CD4-positive, alpha-beta T cell treated with Interleukin-17A for 1 hour (primary cell): ENCODE results near the gene COL1A1.

Experiments used
- DNase-seq: peaks from one replicate; pipeline ENCODE4 v3.0.0-alpha.2; 2020

The COL1A1 gene

GRCh38 chr17:50151937-50152547 lies 49.4 kb downstream of the COL1A1 start:
- peak; percentile 63 for DNase-seq

- DNase-seq, result peak; percentile 91
Measured at GRCh38 chr17:50151041-50151936, 50.1 kb downstream of the COL1A1 start.

GRCh38 chr17:50150354-50151040 lies 50.9 kb downstream of the COL1A1 start, which contains the start of gene PPP1R9B:
PPP1R9B (minus strand) TSS chr17:50150677; CDS start chr17:50150513, 164 bp downstream.
- no peak for DNase-seq

GRCh38 chr17:50149417-50150353 lies 51.7 kb downstream of the COL1A1 start:
- DNase-seq, result peak; percentile 60

GRCh38 chr17:50149091-50149416 lies 52.4 kb downstream of the COL1A1 start:
- no peak for DNase-seq

- DNase-seq, result peak; percentile 74
Measured at GRCh38 chr17:50148226-50149090, 53.0 kb downstream of the COL1A1 start.

GRCh38 chr17:50147841-50148225 lies 53.6 kb downstream of the COL1A1 start:
- DNase-seq, result no peak

- no peak for DNase-seq
Measured at GRCh38 chr17:50146927-50147665, 54.3 kb downstream of the COL1A1 start.

GRCh38 chr17:50146230-50146926 lies 55.1 kb downstream of the COL1A1 start:
- no peak for DNase-seq

GRCh38 chr17:50145532-50146229 lies 55.8 kb downstream of the COL1A1 start:
- no peak for DNase-seq

GRCh38 chr17:50144845-50145531 lies 56.4 kb downstream of the COL1A1 start:
- no peak for DNase-seq

GRCh38 chr17:50144355-50144754 lies 57.1 kb downstream of the COL1A1 start:
- no peak for DNase-seq

GRCh38 chr17:50143461-50144176 lies 57.8 kb downstream of the COL1A1 start:
- no peak for DNase-seq

GRCh38 chr17:50141745-50142110 lies 59.7 kb downstream of the COL1A1 start:
- DNase-seq, result no peak

GRCh38 chr17:50141026-50141744 lies 60.2 kb downstream of the COL1A1 start:
- DNase-seq, result no peak

GRCh38 chr17:50139950-50140885 lies 61.2 kb downstream of the COL1A1 start:
- peak; percentile 85 for DNase-seq
